Measurements from ENCODE around the gene MINPP1.
"Not testable (repeated sequence)": the region's sequence is repeated elsewhere in the genome, so short reads cannot be mapped to it uniquely, and the experiment has no call there.

The MINPP1 gene, protein sequence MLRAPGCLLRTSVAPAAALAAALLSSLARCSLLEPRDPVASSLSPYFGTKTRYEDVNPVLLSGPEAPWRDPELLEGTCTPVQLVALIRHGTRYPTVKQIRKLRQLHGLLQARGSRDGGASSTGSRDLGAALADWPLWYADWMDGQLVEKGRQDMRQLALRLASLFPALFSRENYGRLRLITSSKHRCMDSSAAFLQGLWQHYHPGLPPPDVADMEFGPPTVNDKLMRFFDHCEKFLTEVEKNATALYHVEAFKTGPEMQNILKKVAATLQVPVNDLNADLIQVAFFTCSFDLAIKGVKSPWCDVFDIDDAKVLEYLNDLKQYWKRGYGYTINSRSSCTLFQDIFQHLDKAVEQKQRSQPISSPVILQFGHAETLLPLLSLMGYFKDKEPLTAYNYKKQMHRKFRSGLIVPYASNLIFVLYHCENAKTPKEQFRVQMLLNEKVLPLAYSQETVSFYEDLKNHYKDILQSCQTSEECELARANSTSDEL

DNA sequence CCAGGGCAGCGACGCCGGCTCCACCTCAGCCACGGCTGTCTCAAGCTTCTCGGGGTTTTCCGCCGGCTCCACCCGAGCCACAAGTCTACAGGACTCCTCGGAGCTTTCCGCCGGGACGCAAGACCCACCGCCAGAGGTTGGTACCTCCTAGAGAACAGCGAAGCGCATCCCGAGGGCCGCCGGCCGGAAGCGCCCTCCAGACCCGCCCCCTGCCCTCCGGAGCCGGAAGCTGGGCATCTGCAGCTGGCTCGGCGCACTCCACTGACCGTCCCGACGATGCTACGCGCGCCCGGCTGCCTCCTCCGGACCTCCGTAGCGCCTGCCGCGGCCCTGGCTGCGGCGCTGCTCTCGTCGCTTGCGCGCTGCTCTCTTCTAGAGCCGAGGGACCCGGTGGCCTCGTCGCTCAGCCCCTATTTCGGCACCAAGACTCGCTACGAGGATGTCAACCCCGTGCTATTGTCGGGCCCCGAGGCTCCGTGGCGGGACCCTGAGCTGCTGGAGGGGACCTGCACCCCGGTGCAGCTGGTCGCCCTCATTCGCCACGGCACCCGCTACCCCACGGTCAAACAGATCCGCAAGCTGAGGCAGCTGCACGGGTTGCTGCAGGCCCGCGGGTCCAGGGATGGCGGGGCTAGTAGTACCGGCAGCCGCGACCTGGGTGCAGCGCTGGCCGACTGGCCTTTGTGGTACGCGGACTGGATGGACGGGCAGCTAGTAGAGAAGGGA lies at the start of gene MINPP1:
Gene MINPP1, plus strand, starts transcription at position 254 of the 726 bp plus-strand sequence. Its CDS starts 23 bp downstream, at position 277.
- DNase-seq, result peak; percentile 94

DNA sequence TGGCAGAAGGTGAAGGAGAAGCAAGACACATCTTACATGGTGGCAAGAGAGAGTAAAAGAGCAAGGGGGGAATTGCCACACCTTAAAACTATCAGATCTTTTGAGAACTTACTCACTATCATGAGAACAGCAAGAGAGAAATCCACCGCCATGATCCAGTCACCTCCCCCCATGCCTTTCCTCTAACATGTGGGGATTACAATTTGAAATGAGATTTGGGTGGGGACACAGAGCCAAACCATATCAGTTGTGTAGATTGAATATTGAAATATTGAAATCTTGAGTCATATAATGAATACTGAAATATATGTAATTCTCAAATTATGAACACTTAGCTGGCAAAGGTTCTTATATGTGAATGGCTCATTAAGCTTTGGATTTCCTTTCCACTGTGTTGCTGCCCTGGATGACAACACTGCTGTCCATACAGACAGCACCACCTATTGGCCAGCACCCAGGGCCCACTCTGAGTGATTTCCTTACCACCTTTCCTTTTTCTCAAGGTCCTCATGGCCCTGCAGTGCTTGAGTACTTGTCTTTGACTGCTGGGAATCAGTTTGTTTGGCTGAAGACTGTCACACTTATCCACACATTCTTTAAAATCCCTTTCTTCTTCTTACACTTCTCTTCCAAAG lies 48.0 kb upstream of the MINPP1 start:
- DNase-seq, result not testable (repeated sequence)

DNA sequence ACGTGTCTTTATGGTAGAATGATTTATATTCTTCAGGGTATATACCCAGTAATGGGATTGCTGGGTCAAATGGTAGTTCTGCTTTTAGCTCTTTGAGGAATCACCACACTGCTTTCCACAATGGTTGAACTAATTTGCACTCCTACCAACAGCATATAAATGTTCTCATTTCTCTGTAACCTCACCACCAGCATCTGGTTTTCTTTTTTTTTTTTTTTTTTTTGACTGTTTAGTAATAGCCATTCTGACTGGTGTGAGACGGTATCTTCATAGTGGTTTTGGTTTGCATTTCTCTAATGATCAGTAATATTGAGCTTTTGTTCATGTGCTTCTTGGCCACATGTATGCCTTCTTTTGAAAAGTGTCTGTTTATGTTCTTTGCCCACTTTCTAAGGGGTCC lies 42.9 kb upstream of the MINPP1 start:
- DNase-seq, result not testable (repeated sequence)

DNA sequence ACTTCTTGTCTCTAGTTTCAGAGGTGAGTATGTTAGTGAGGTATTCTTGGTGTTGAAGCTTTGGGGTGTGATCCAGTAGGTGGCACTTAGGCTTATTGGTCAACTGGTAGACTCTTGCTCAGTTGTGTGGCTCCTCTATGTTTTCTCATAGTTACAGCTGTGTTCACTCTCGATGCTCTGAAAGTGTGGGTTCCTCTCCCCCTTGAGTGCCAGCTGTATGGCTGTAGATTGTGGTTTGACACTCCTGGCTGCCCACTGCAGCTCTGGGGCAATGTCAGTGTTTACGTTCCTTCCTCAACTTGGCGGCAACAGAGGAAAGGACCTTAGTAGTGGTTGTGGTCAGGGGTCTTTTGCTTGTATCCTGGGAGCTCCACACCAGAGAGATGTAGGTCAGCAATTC lies 37.8 kb upstream of the MINPP1 start:
- DNase-seq, result not testable (repeated sequence)

DNA sequence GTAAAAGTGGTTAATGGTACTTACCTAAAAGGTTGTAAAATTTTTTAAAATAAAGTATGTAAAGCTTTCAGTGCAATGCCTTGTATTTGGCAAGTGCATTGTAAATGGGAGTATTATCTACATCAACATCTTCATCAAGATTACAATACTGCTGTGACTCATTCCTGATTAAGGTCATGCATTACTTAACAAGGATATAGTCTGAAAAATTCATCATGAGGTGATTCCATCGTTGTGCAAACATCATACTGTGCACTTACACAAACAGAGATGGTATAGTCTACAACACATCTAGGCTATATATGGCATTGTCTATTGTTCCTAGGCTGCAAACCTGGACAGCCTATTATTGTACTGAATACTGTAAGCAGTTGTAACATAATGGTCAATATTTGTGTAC lies 16.0 kb upstream of the MINPP1 start:
- DNase-seq, result peak; percentile 23

DNA sequence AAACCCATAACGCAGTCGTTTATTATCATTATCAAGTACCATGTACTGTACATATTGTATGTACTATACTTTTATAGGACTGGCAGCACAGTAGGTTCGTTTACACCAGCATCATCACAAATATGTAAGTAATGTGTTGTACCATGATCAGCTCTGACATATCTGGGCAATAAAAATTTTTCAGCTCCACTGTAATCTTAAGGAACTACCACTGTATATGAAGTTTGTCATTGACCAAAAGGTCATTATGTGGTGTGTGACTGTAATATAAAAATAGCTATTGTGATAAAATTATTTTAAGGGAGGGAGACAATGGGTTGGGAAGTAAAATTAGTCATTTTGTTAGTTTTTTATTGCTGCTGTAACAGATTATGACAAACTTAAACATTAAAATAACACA lies 14.4 kb upstream of the MINPP1 start:
- DNase-seq, result not testable (repeated sequence)

DNA sequence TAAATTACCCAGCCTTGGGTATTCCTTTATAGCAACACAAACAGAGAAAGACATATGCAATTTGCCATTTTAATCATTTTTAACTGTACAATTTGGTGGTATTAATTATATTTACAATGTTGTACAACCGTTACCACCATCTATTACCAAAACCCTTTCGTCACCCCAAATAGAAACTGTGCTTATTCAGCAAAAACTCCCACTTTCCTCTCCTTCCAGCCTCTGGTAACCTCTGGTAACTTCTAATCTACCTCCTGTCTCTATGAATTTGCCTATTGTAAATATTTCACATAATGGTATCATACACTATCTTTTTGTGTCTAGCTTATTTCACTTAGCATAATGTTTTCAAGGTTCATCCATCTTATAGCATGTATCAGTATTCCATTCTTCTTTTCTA lies 12.2 kb upstream of the MINPP1 start:
- DNase-seq, result not testable (repeated sequence)

DNA sequence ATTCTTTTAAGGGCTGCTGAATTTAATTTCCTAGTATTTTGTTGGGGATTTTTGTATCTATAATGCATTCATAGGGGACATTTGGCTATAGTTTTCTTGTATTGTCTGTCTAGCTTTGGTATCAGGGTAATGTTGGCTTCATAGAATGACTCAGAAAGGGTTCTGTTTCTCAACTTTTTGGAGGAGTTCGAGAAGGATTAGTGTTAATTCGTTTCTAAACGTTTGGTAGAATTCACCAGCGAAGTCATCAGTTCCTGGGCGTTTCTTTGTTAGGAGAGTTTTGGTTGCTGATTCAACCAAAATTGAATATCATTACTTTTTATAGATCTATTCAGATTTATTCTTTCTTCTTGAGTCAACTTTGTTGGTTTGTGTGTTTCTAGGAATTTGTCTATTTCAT lies 9.2 kb upstream of the MINPP1 start:
- not testable (repeated sequence) for DNase-seq

DNA sequence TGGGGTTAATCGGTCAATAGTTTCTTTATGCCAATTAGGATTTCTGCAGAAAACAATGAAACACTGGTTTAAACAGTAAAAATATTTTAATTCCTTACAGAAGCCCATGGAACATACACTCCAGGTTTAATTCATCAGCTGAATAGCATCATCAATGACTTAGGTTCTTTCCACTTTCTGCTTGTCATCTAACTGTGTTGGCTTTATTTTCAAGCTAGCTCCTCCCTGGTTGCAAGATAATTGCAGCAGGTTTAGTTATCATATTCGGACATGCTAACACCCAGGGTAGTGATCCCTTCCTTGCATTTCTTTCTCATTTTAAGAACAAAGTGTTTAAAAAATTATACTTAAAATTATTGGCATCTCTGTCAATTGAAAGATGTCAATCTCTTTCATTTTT lies 7.3 kb upstream of the MINPP1 start:
- DNase-seq, result not testable (repeated sequence)

DNA sequence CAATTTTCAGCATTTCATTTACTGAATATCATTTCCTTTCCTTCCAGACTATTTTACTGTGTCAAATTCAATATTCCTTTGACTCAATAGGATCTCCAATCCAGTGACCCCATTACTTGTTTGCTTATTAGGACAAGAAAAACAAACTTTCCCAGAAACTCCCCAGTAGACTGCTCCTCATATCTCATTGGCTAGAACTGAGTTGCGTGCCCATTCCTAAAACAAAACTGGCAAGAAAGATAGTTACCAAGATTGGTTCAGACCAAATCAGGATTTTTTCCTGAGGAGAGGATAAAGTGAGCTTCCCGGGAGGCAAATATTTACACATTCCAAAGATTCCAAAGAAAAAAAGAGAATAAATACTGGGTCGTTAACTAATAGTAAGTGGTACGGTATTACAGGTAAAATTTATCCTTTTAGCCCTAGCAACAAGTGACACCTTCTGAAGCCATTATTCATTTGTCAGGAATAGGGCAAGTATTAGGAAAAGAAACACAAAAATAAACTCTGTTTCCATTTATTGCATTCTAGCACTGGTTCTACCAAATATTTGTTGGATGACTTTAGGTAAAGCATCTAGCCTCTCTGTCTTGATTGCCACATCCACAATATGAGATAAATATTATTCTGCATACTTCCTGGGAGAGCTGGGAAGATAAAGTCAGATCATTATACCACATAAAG lies 6.4 kb upstream of the MINPP1 start:
- not testable (repeated sequence) for DNase-seq

DNA sequence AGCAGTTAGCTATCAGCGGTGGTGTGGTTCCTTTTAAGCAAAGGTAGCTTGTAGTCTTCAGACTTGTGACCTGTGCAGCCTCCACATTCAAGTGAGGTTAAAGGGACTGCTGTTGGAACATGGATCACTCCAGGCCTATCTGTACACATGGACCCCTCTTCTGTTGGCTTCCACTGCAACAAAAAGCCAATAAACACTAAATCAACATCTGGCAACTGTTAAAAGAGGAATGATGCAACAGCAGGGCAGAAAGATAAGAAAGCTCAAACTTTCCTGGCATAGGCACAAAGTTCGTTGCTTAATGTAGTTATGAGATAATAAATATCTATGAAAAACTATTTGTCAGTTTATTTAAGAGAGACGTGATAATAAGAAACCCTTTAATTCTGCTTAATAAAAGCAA lies 4.0 kb upstream of the MINPP1 start:
- DNase-seq, result no peak

DNA sequence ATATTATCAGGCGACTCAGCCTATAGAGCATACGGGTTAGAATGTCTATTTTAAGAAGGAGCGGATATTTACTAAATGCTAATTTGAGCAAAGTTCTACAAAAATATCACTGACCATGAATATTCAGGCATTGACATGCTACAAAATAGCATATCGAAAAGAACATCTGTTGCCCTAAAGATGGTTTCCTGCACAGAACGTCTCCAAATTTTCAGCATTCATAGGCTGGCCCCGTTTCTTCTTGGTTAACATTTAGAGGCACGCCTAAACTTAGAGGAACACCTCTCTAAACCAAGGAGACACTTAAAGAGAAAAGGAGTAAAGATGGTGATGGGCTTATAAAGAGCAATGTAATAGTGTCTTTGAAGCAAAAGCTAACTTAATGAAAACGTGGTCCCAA lies 1.3 kb upstream of the MINPP1 start:
- no peak for DNase-seq

DNA sequence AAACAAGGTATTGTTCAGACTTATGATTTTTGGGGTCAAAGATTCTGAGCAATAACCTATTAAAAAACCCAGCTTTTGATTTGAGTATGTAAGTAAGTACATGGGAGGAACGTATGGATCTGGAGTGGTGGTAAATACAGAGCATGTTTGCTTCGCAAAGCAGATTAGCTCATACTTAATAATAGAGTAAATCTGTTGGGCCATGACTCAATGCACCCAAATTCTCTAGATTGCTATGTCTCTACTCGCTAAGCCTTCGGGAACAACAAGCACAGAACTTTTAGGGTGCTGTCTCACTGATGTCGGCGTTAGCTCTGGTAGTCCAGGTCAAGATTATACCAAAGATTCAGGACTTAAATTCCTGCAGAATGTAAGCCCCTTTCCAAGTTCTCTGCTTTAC lies 807 bp upstream of the MINPP1 start:
- DNase-seq, result no peak

DNA sequence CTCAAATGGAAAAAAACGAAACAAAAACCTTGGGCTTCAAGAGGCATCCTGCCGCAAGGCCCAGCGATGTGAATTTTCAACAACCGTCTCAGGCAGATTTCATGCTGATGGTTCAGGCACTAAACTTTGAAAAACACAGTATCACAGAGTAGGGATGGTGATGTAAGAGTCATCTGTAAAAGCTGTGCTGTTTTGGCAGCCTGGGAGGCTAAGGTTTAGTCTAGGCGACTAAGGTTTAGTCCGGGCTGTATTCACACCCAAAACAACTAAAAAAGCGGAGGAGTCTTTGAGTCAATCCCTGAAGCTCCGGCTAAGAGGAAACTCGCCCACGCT lies 420 bp upstream of the MINPP1 start:
- peak; percentile 16 for DNase-seq

DNA sequence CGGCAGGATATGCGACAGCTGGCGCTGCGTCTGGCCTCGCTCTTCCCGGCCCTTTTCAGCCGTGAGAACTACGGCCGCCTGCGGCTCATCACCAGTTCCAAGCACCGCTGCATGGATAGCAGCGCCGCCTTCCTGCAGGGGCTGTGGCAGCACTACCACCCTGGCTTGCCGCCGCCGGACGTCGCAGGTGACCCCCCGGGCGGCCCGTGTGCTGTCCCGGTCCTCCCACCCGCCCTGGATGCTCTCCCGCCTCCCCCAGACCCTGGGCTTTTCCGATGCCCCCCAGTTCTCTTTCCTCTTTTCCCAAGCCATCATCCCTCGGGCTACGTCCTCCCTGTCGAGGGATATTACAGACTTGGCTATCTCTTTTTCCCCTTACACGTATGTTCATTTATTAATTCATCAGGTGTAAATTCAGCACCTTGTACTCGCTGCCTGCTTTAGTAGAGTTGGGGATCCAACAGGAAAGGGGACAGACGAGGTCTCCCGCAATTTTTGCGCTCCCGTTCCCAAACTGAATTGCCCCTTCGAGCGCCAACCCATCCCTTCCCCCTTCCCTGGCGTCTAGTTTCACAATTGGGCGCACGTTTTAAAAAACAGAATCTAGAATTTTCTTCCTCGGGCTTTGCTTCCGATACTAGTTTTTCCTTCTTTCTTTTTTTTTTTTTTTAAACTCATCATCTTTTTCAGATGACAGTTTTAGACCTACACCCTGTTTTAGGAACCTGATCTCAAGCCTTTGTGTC lies 846 bp downstream of the MINPP1 start:
- DNase-seq, result peak; percentile 79

DNA sequence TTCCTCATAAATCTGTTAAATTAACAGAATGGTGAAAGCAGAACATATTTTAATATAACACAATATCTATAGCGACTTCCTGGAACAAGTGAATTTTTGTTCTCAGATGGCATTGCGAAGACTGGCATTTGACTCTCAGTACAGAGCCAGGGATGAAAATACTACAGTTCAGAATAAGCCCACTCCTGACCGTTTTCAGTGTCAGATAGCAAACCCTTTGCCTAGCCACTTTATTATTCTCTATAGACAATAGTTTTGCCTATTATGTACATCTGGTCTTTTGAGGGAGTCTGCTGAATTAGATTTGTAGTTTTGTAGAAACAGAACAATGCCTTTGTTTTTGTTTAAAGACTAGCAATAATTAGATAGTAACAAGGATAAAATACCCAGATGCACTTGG lies 2.3 kb downstream of the MINPP1 start:
- no peak for DNase-seq

DNA sequence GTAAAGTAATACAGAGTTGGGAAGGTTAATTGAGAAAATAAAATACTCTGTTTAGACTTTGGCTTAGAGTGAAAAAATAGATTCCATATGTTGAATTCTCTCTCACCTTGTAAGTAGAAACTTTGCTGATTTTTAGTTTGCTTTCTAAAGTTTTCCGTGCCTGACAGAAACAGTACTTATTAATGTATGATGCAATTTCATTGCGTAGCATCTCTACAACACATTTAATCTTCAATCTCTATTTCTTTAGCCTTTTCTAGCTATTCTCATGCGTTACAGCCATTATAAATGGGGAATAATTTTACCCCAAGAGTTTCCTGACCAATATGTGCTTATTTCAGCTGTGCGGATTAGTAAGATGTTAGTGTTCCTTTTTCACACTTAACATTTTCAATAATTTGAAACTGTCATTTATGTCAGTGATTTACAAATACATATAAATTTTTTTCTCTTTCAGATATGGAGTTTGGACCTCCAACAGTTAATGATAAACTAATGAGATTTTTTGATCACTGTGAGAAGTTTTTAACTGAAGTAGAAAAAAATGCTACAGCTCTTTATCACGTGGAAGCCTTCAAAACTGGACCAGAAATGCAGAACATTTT lies 3.3 kb downstream of the MINPP1 start:
- no peak for DNase-seq

DNA sequence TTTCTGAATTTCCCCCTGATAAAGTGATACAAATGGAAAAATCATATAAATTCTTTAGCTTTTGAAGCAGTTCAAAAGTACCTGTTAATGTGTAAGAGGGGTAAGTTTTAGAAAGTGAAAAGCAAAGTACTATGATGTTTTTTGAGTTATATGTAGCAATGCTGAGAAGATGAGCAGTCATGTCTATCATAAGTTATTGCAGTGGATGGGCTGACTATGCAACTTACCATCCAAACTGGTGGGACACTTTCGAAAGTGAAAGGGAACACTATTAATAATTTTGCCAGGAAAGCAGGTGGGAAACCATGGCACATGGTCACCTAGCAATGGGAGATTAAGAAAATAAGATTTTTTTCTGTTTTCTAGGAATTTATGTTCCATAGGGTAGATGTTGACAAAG lies 4.1 kb downstream of the MINPP1 start:
- no peak for DNase-seq

DNA sequence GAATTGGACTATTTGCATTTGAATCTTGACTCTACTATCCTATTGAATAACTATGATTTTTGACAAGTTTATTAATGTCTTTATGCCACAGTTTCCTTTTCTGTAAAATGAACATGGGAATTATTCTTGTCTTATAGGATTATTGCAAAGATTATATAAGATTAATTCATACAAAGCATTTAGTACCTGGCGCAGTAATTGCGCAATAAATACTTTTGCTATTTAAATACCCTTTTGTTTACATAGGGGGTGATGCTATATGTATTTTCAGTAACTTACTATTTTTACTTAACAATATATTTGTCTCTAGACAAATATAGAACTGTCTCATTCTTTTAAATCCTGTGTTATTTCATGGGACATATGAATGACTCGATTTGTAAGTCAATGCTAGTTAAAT lies 5.3 kb downstream of the MINPP1 start:
- DNase-seq, result no peak

DNA sequence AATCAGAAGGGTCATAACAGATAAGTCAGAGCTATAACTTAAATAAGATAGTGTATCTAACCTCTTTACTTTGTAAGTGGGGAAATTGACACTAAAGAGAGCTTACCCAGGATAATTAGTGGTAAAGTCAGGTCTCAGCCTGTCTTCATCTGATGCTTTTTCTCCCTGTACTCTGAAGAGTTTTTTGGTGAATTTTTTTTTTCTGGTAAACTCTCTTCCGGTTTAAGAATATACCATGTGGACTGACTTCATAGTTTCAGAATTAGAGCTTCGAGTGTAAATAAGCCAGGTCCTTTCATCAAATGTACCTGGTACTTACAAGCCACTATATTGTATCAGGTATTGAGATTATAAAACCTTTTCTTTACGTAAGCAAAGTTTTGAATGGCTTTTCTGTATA lies 6.8 kb downstream of the MINPP1 start:
- DNase-seq, result no peak

DNA sequence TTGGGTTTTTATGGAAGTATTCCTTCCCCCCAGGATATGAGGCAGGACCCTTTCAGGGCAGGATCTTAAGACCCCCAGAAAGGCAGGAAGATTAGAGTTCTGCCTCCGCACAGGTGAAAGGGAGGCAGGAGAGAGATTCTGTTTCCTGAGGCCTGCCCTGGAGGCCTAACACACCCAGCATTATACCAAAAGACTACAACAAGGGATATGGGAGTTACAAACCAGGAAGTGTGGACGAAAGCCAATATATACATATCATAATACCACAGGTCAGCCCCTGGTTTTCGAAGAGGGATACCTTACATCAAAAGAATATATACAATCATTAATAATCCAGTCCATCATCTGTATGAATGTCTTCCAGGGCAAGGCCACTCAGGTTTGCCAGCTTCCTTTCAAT lies 14.2 kb downstream of the MINPP1 start:
- no peak for DNase-seq

DNA sequence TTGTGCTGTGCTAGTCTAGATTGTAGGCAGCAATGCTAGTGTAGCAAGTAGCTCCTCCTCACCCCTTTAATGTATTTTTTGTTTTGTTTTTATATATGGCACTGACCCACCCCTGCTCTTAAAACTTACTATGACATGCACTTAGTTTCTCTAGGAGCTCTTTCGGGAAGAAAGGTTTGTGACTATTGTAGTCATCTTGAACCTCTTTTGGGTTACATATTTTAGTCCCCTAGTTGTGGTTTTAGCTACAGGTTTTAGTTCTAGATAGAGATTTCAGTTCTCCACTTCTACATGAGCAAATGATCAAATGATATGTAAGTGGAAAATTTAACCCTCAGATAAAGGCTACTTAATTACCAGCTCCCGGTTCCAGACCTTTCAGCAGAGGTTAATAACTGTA lies 14.9 kb downstream of the MINPP1 start:
- no peak for DNase-seq
